ENCODE data around the gene EHMT1. TPM values are rescaled to one million over a fixed set of nuclear protein-coding genes. Genes with fewer than 3 reads are reported as not detected.

EHMT1 gene
- total and polyA plus RNA-seq, 2 of the 8 experiments (the other 6 are each of a cell fraction or from before 2014, with no cell fraction given): 95.7 to 163 TPM

- Histone ChIP-seq H3K18ac (ENCODE audit: extremely low read depth, low read length) (no peak overlapping the region), H2BK5ac (ENCODE audit: low read depth, low read length) (no peak overlapping the region), H2BK20ac (ENCODE audit: low read length) (no peak overlapping the region), H3K27ac (ENCODE audit: low read depth, low read length) (no peak overlapping the region), H3K56ac (replicated peaks; ENCODE audit: insufficient read length, low read depth, low read length) (no peak overlapping the region), H3K4me3 (ENCODE audit: extremely low read depth in 1 of 4, insufficient read depth in 2 of 4, low read depth in 3 of 4, low read length in 4 of 4) (no peak overlapping the region), H3K4me1 (replicated peaks in 1 of 4; ENCODE audit: control insufficient read depth in 3 of 4, insufficient read depth in 4 of 4, low read length in 3 of 4) (peaks cover 0 to 6% (median 0%) of the 10 kb centered on the region in 4 experiments; a peak in 1 of 7 replicates), H3K23me2 (ENCODE audit: low read depth, low read length) (peaks cover 4% of the 10 kb centered on the region), H4K8ac (ENCODE audit: extremely low read depth, insufficient read depth, low read length) (no peak overlapping the region), H3K4ac (replicated peaks; ENCODE audit: insufficient read length, low read depth, low read length) (no peak overlapping the region), H2BK15ac (ENCODE audit: low read length) (no peak overlapping the region), H3K9me3 (ENCODE audit: insufficient read depth in 2 of 2, low read depth in 1 of 2, low read length in 1 of 2) (peaks cover 2 to 52% of the 10 kb centered on the region in 2 experiments; a peak in 3 of 4 replicates), H3K9ac (replicated peaks in 1 of 4; ENCODE audit: extremely low read depth in 1 of 4, low read depth in 3 of 4, low read length in 3 of 4) (no peak overlapping the region), H3K14ac (ENCODE audit: insufficient read length) (no peak overlapping the region), H3K23ac (ENCODE audit: insufficient read length) (no peak overlapping the region), H3K79me2 (ENCODE audit: control insufficient read depth in 1 of 2, insufficient read depth in 2 of 2, low read length in 2 of 2) (no peaks in the 10 kb centered on the region), H2BK120ac (replicated peaks; ENCODE audit: low read depth, low read length) (no peak overlapping the region), H3K36me3 (ENCODE audit: control insufficient read depth in 2 of 4, insufficient read depth in 4 of 4, low read length in 3 of 4) (peaks cover 0 to 4% (median 0%) of the 10 kb centered on the region in 4 experiments; a peak in 1 of 8 replicates), H4K20me1 (replicated peaks in 1 of 2; ENCODE audit: control insufficient read depth in 1 of 2, insufficient read depth in 2 of 2, low read length in 2 of 2) (peaks cover 0 to 25% of the 10 kb centered on the region in 2 experiments), H3K4me2 (ENCODE audit: insufficient read depth in 1 of 2, low read depth in 2 of 2, low read length in 2 of 2) (no peak overlapping the region), H3K27me3 (replicated peaks in 1 of 4; ENCODE audit: control insufficient read depth in 3 of 4, extremely low read depth in 1 of 4, insufficient read depth in 3 of 4, low read length in 3 of 4) (no peaks in the 10 kb centered on the region), H4K91ac (replicated peaks; ENCODE audit: insufficient read length, low read length) (no peak overlapping the region), H2AFZ (ENCODE audit: low read length) (no peak overlapping the region), H2BK12ac (ENCODE audit: low read depth, low read length) (no peak overlapping the region), H3K79me1 (ENCODE audit: low read depth, low read length) (peaks cover 10% of the 10 kb centered on the region; the same call in 1 of the 2 replicates), H4K5ac (ENCODE audit: insufficient read length, low read depth, low read length) (no peak overlapping the region), H2AK5ac (ENCODE audit: low read depth, low read length) (no peak overlapping the region)
- DNase-seq (ENCODE audit: low read depth in 1 of 2, low spot score in 2 of 2) (no peak), FAIRE-seq (no peak)
- 92% methylated on average over 10 of the region's 10 CpGs; no CpG with 5 or more reads in 1 of the 2 experiments for WGBS, 2 experiments (ENCODE audit: extremely low coverage in 1 of 2, insufficient coverage in 1 of 2, insufficient read length in 1 of 2, insufficient replicate concordance in 2 of 2, low coverage in 1 of 2, low lambda C conversion rate in 2 of 2, missing lambda C conversion rate in 1 of 2)
- no peak for TF ChIP-seq RFX5 (IDR thresholded peaks at IDR 0.05; ENCODE audit: borderline replicate concordance, low read depth, low read length)
- TF ChIP-seq BRCA1 (IDR thresholded peaks at IDR 0.05; ENCODE audit: low read depth, low read length): no peak
- no peak for TF ChIP-seq ATF2 (IDR thresholded peaks at IDR 0.05; ENCODE audit: low read length)
- TF ChIP-seq ATF3 (IDR thresholded peaks at IDR 0.05; ENCODE audit: insufficient read depth, low read depth, low read length): no peak
- TF ChIP-seq TAF1 (IDR thresholded peaks at IDR 0.05; ENCODE audit: low read depth, low read length): no peak
- TF ChIP-seq CHD2 (IDR thresholded peaks at IDR 0.05; ENCODE audit: low read length): no peak
- TF ChIP-seq SP2 (IDR thresholded peaks at IDR 0.05; ENCODE audit: low read length): no peak
- POLR2A ChIA-PET (ENCODE audit: partially characterized antibody): interaction anchor here (1.1 kb wide), 1 partner anchor 20 kb away, joined by 3 read pairs; no protein-coding TSS in a partner anchor
- CTCF ChIA-PET (ENCODE audit: partially characterized antibody): interaction anchor here (0.9 kb wide), 1 partner anchor 19 kb away, joined by 3 read pairs; no protein-coding TSS in a partner anchor
Measured at GRCh38 chr9:137882506-137882821, 263.7 kb downstream of the EHMT1 start.

Measured in H1 (cell line).